Right atrium auricular region (tissue), 2 donors: Measurements from ENCODE around the gene RALA. TPM values are rescaled to one million over a fixed set of nuclear protein-coding genes. Genes with fewer than 3 reads are reported as not detected.

Source experiments
- DNase-seq: peaks from one replicate; pipeline ENCODE4 v3.0.0-alpha.2; 2019; ENCODE audit warnings: low spot score
- H3K27ac ChIP-seq, 2 donors: fragments of 200-600 bp; sonication (generic); 1 replicate in 1 of 2; 2 replicates in 1 of 2; pipeline ENCODE4 v1.5.1; 2016 to 2019
- H3K27me3 ChIP-seq, 2 donors: fragments of 200-600 bp; sonication (generic); one replicate each; pipeline versions ENCODE4 v1.5.1 to v1.6.0; 2017 to 2019
- H3K36me3 ChIP-seq: fragments of 200-600 bp; sonication (generic); one replicate; pipeline ENCODE4 v1.5.1; 2016
- H3K4me1 ChIP-seq, 2 donors: fragments of 200-600 bp; sonication (generic); one replicate each; pipeline versions ENCODE4 v1.5.1 to v1.6.0; 2017 to 2019
- H3K4me3 ChIP-seq, 2 donors: fragments of 200-600 bp; sonication (generic); 1 replicate in 1 of 2; 2 replicates in 1 of 2; pipeline ENCODE4 v1.5.1; 2017 to 2019; ENCODE audit warnings: mild to moderate bottlenecking in 1 of 2, moderate library complexity in 1 of 2
- H3K9me3 ChIP-seq, 2 donors: fragments of 200-600 bp; sonication (generic); one replicate each; pipeline ENCODE4 v1.5.1; 2019
- CTCF ChIP-seq, 2 donors: fragments of 200-600 bp; sonication (generic); IDR thresholded peaks; one replicate each; pipeline ENCODE4 v1.5.1; 2019; ENCODE audit warnings: antibody characterized with exemption in 2 of 2
- total RNA-seq, 2 donors: library from RNA; depleted of rRNA; stranded (reverse); fragments of >200 nt; gene quantifications; one replicate each; pipeline ENCODE4 v1.1.0, GENCODE V29; 2016

The RALA gene
- total RNA-seq, 2 donors from 2014 or later, result 13.2 to 14.0 TPM

- DNase-seq, result no peak
- peak overlapping the region in 1 of 2 donors; percentile 89 for H3K4me3 ChIP-seq
- no peaks in the 10 kb centered on the region for H3K27me3 ChIP-seq
- no peaks in the 10 kb centered on the region for H3K9me3 ChIP-seq
- H3K27ac ChIP-seq, result peak overlapping the region in 1 of 2 donors; percentile 26
- no peak for TF ChIP-seq CTCF (IDR thresholded peaks at IDR 0.05)
- peaks cover 0 to 51% of the 10 kb centered on the region in 2 donors for H3K4me1 ChIP-seq
- H3K36me3 ChIP-seq, result peaks cover 9% of the 10 kb centered on the region
Observed at GRCh38 chr7:39624935-39625694, 1.7 kb downstream of the RALA start.

- H3K27ac ChIP-seq, result no peak overlapping the region
- TF ChIP-seq CTCF (IDR thresholded peaks at IDR 0.05), result no peak
Observed at GRCh38 chr7:39631736-39632308, 8.4 kb downstream of the RALA start.

GRCh38 chr7:39633563-39634477, 10.4 kb downstream of the RALA start:
- H3K4me3 ChIP-seq, result no peak overlapping the region
- H3K36me3 ChIP-seq, result peaks cover 11% of the 10 kb centered on the region
- H3K4me1 ChIP-seq, result peaks cover 0 to 22% of the 10 kb centered on the region in 2 donors
- no peaks in the 10 kb centered on the region for H3K27me3 ChIP-seq
- TF ChIP-seq CTCF (IDR thresholded peaks at IDR 0.05), result no peak
- no peaks in the 10 kb centered on the region for H3K9me3 ChIP-seq
- H3K27ac ChIP-seq, result no peak overlapping the region
- DNase-seq, result no peak

More at GRCh38 chr7:39631736-39632308, 8.4 kb downstream of the RALA start:
- no peaks in the 10 kb centered on the region for H3K27me3 ChIP-seq
- H3K4me1 ChIP-seq, result peaks cover 0 to 41% of the 10 kb centered on the region in 2 donors
- H3K4me3 ChIP-seq, result no peak overlapping the region
- H3K9me3 ChIP-seq, result no peaks in the 10 kb centered on the region
- H3K36me3 ChIP-seq, result peaks cover 11% of the 10 kb centered on the region
- DNase-seq, result no peak

GRCh38 chr7:39634478-39634805, 11.1 kb downstream of the RALA start:
- H3K4me1 ChIP-seq, result peaks cover 0 to 22% of the 10 kb centered on the region in 2 donors
- H3K27me3 ChIP-seq, result no peaks in the 10 kb centered on the region
- H3K4me3 ChIP-seq, result no peak overlapping the region
- no peak overlapping the region for H3K27ac ChIP-seq
- DNase-seq, result no peak
- peaks cover 9% of the 10 kb centered on the region for H3K36me3 ChIP-seq
- H3K9me3 ChIP-seq, result no peaks in the 10 kb centered on the region
- TF ChIP-seq CTCF (IDR thresholded peaks at IDR 0.05), result no peak

GRCh38 chr7:39637400-39637799, 14.0 kb downstream of the RALA start:
- DNase-seq, result no peak
- H3K9me3 ChIP-seq, result no peaks in the 10 kb centered on the region
- no peak for TF ChIP-seq CTCF (IDR thresholded peaks at IDR 0.05)
- H3K27ac ChIP-seq, result no peak overlapping the region
- no peak overlapping the region for H3K4me3 ChIP-seq
- H3K27me3 ChIP-seq, result no peaks in the 10 kb centered on the region
- H3K4me1 ChIP-seq, result peaks cover 0 to 25% of the 10 kb centered on the region in 2 donors
- H3K36me3 ChIP-seq, result no peaks in the 10 kb centered on the region
